NCI-H1417 (cell line): ENCODE data around the gene OSBPL10.
"Not testable (repeated sequence)": the region's sequence is repeated elsewhere in the genome, so short reads cannot be mapped to it uniquely, and the experiment has no call there.

ENCODE experiments used
- DNase-seq, 3 experiments: peaks; one replicate each; lab custom pipeline; 2025; lab: John Stamatoyannopoulos, UW

The OSBPL10 gene, protein sequence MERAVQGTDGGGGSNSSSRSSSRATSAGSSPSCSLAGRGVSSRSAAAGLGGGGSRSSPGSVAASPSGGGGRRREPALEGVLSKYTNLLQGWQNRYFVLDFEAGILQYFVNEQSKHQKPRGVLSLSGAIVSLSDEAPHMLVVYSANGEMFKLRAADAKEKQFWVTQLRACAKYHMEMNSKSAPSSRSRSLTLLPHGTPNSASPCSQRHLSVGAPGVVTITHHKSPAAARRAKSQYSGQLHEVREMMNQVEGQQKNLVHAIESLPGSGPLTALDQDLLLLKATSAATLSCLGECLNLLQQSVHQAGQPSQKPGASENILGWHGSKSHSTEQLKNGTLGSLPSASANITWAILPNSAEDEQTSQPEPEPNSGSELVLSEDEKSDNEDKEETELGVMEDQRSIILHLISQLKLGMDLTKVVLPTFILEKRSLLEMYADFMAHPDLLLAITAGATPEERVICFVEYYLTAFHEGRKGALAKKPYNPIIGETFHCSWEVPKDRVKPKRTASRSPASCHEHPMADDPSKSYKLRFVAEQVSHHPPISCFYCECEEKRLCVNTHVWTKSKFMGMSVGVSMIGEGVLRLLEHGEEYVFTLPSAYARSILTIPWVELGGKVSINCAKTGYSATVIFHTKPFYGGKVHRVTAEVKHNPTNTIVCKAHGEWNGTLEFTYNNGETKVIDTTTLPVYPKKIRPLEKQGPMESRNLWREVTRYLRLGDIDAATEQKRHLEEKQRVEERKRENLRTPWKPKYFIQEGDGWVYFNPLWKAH

DNA sequence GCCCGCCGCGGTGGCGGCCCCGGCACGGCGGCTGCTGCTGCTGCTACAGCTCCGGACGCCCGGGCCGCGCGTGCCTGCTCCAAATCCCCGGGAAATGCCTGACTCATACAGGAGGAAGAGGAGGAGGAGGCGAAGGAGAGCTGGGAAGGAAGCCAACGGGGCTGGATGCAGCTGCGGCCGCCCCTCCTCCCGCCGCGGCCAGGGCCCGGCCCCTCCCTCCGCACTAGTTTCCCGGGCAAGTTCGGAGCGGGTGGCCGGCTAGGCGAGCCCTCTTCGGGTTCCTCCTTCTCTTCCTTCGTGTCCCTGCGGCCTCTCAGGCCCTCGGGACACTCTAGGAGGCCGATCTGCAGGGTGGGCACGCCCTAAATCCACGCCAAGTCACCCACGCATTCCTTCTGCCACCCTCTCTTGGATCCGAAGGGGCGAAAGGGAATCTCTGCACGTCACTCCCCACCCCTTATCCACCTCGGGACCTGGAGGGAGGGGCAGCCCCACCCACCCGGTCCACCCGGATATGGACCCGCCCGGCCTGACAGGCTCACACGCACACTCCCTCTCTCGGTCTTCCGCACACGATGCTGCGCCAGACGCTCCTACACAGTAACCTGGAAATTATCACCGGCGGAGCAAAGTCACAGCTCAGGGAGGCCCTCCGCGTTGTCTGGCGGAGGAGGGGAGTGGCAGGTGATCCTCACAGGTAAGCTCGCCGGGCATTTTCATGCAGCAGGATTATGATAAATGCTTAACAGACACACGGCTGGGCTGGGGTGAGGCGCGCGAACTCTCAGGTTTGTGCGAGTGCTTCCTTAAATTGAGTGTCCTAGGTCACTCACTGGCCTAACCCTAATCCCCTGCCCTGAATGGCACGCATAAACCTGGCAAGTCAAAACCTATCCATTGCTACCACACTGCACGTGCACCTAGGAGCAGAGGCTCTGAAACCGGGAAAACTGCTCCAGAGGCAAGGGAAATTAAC, at the start of gene OSBPL10, which contains the start of gene ZNF860:
TSS of gene OSBPL10 (minus strand) at position 57 of the 976 bp plus-strand sequence. CDS start 83 bp downstream, outside the sequence.
TSS of gene ZNF860 (plus strand) at position 545 of the 976 bp plus-strand sequence. CDS start 7,330 bp downstream, outside the sequence.
- peak; percentile 26 to 74 (median 74) for DNase-seq

DNA sequence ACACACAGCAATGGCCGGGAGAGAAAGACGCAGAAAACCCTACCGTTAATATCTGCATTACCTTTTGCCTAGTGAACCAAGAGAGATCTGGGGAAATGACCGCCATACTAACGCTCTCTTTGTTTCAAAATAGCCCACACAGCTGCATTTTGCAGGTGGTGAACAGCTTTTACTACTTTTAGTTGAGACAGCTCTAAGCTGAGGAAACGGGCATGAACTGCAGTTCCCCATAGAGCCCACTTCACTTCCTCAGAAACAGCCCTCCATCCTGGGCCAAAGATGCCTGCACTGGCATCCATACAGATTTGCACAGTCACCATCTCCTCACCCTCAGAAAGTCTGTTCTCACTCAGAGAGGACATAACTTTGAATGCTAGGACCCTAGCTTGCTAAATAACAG, 45.5 kb upstream of the OSBPL10 start:
- no peak for DNase-seq

DNA sequence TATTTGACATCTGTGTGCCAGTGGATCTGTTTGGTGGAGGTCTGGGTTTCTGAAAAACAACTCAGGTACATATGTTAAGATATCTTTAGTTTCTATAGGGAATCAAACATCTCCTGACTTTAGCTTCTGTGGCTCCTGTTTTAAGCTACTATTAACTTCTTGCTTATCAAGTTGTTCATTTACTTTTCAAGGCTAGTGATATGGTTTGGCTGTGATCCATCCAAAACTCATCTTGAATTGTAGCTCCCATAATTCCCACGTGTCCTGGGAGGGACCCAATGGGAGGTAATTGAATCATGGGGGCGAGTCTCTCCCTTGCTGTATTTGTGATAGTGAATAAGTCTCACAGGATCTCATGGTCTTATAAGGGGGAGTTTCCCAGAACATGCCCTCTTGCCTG, 41.9 kb upstream of the OSBPL10 start:
- DNase-seq = no peak

DNA sequence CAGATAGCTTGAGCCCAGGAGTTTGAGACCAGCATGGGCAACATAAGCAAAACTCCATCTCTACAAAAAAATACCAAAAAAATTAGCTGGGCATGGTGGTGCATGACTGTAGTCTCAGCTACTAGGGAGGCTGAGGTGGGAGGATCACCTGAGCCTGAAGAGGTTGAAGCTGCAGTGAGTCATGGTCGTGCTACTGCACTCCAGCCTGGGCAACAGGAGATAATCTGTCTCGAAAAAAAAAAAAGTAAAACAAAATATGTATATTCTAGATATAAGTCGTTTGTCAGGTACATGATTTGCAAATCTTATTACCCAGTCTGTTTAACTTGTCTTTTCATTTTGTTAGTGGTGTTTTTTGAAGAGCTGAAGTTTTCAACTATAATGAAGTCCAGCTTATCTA, 40.7 kb upstream of the OSBPL10 start:
- no peak for DNase-seq

DNA sequence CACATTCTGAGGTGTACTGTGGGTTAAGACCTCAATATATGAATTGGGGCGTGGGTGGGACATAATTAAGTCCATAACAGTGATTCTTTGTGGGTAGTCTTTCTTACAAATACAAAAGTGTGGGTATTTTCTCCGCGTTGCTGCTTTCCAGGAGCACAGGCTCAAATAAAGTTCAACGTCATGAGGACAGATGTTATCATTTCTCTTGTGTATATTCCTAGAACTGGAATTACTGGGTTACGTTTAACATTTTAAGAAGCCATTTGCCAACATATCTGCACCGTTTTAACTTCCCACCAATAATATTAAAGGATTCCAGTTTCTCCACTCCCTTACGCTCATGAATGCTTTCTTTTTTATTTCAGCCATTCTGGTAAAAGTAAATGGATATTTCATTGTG, 40.1 kb upstream of the OSBPL10 start:
- no peak for DNase-seq

DNA sequence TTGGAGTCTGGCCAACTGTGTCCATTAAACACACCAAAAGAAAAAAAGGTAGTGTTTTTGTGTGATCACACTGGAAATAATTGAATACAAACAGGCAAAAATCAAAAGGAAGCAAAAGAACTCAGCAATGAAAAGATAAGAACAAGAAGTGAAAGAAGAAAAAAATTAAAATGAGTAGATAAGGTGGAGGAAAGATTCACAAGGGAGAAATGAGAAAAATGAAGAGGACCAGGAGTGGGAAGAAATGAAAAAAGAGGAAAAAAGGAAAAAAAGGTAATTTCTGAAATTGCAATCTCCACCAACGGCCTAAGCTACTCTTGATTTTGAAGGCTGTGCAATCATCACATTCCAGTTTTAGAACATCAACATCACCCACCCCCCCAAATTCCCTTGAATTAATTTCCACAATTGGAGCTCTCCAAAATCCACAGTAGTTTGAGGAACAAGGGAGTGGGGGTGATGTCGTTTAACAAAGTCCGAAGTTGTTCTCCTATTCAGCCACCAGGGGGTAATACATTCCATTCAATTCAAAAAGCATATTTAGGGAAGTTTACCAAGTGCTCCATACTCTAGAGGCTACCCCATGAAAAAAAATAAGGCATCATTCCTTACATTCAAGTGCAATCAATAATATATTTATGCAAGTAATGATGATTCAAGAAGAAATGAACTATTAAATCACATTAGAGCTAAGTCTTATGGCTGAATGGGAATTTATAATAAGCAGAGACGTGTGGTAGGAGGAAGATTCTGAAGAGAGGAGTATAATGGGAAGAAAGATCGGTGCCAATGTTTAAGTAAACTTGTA, 37.9 kb upstream of the OSBPL10 start:
- DNase-seq = peak in 2 of 3 experiments; percentile 1 to 37

DNA sequence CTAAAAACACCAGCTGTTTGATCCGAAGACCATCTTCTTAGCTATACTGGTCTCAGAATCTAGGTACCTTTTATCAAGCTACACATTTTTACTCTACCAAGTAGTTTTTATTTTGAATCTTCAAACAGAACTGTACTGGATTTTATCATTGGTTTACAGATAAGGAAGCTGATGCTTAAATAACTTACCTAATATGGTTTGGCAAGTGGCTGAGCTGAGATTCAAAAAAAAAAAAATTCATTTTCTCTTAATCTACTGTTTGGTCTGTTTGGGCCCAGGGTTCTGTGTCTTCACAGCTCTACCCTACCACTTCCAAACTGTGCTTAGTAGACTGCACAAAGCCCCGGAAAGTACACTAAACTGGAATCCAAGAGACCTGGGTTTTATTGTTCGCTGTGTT, 36.2 kb upstream of the OSBPL10 start:
- no peak for DNase-seq

DNA sequence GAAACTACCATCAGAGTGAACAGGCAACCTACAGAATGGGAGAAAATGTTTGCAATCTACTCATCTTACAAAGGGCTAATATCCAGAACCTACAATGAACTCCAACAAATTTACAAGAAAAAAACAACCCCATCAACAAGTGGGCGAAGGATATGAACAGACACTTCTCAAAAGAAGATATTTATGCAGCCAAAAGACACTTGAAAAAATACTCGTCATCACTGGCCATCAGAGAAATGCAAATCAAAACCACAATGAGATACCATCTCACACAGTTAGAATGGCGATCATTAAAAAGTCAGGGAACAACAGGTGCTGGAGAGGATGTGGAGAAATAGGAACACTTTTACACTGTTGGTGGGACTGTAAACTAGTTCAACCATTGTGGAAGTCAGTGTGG, 34.6 kb upstream of the OSBPL10 start:
- DNase-seq = not testable (repeated sequence)

DNA sequence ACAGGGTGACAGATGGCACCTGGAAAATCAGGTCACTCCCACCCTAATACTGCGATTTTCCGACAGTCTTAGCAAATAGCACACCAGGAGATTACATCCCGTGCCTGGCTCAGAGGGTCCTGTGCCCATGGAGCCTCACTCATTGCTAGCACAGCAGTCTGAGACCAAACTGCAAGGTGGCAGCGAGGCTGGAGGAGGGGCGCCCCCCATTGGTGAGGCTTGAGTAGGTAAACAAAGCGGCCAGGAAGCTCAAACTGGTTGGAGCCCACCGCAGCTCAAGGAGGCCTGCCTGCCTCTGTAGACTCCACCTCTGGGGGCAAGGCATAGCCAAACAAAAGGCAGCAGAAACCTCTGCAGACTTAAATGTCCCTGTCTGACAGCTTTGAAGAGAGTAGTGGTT, 29.6 kb upstream of the OSBPL10 start:
- not testable (repeated sequence) for DNase-seq

DNA sequence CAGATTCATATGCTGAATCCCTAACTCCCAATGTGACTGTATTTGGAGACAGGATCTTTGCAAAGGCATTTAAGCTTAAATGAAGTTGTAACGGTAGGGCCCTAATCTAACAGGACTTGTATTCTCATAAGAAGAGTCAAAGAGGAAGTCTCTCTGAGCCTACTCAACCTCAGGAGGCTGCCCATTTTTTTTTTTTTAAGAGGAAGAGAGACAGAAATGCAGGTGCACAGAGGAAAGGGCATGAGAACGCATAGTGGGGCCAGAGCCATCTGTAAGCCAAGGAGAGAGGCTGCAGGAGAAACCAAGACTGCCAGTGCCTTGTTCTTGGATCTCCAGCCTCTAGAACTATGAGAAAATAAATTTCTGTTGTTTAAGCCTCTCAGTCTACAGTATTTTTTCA, 28.9 kb upstream of the OSBPL10 start:
- DNase-seq = no peak

DNA sequence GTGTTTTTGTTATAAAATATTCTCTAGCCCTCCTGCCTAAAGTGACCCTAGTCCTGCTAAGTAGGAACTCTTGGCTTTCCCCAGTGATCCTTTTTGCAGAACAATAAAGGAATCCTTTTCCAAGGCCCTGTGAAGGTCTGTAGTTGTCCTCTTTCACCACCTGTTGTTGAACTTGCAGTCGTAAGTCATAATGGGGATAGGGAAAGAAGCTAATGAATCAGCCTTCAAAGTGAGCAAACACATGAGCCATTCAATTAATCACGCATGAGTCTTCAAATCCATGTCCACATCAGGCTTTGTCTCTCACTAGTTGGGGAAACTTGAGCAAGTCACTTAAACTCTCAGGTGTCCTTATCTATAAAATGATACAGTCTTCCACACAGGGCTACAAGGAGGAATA, 28.0 kb upstream of the OSBPL10 start:
- peak in 1 of 3 experiments; percentile 3 for DNase-seq

DNA sequence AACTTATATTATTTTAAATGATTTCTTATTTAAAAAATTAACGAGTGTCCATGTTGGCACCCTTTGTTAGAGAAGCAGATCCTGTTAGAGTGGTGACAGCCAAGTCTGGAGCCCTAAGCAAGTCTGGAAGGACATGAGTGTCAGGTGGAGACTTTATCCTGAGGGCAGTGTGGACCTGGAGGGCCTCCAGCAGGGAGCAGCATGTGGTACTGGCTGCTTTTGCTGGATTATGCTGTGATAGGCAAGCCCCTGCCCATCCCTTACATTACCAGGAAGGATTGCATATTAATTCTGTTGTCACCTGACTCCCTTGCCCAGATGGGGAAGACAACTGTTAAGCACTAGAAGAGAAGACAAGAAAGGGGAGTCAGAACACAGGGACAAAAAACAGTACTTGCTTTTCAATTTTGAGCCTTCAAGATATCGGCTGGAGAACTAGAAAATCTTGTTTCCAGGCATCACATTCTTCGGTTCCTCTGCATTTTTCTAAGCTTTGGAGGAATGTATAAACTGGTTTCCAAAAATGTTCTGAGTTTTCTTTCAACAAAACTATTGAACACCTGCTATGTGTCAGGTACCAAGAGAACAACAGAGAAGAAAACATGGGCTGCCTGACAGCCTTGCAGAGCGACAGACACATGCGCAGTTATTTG, 23.2 kb upstream of the OSBPL10 start:
- peak in 2 of 3 experiments; percentile 1 to 11 for DNase-seq

DNA sequence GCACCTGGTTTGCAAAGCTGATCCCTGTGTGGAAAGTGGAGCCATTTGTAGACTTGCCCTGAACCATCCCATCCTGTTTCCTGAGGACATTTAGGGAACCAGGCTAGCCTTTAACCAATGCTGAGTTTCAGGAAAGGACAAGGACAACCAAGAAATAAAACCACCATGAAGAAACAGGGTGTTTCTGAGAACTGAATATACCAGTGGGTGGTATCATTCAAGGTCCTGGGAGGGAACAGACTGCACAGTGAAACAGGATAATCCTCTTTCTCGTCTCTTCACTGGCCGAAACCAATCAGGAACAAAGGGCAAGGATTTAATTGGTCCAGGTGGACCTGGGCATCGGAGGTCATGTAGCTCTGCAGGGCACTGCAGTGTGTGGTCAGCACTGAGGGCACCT, 22.3 kb upstream of the OSBPL10 start:
- DNase-seq = no peak

DNA sequence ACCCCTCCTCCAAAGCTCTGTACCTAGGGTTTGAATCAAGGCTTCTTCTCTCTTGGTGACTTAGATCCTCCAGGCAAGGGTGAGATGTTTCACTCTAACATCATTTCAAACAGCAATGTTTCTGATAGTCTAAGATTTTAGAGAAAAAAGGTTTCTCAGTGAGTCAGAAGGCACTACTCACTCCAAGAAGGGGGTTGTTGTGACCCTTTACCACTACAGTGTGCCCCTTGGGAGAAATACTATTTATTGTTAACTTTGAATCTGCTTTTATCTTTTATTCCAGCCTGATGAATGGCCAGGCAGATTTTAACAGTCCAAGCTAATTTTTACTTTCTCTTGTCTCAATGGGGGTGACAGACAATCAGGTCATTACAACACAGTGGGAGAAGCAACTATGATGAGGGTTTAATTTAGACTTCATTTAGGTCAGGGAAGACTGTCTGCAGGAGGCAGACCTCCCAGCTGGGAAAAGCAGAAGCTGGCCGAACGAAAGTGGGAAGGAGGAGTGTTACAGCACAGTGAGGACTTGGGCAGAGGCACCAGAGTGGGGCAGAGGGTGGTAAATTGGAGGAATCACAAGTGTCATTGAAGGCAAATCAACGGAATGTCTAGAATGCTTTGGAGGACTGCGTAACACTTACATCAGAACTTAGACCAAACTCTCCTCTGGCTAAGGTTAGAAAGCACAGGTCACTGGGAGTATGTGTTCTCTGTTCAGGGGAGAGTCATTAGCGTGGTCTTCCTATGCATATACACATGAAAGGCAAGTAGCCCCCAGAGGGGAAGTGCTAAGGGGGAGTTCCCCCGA, 21.7 kb upstream of the OSBPL10 start:
- no peak for DNase-seq

DNA sequence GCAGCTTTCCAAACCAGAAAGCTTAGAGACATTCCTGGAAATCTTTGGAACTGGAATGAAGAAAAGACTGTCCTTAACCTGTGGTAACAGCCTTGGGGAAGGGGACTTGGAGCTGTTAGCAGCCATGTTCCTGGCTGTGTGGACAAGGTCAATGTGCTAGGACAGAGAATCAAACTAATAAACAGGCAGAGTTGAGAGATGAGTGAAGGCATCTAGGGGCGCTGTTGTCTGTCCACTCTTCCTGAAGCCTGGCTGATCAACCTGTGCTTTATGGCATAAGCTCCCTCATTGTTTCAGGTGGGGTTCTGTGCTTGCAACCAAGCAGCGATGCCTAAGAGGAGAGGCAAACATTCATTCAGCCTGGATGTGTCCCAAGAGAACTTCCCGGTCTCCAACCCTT, 19.8 kb upstream of the OSBPL10 start:
- DNase-seq = no peak

DNA sequence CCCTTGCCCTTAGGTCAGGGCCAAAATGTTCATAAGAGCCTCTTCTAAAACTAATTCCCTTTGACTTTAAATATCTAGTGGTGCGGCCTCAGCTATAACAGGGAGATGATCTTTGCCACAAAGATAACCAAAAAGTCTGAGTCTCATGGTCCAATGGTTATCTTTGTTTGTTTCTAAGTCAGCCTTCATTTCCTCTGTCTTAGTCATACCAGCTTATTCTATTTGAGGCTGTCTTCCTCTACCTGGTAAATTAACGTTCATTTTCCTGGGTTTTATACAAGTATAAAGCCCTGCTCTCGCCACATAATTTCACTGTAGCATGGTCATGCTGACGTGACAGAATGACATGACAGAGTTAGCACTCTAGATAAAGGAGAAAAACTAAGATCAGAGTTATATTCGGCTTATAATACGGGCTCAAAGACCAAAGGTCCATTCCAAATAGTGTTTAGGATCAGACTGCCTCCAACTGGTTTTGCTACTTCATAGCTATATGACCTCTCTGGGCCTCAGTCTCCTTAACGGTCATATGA, 18.9 kb upstream of the OSBPL10 start:
- DNase-seq = no peak

DNA sequence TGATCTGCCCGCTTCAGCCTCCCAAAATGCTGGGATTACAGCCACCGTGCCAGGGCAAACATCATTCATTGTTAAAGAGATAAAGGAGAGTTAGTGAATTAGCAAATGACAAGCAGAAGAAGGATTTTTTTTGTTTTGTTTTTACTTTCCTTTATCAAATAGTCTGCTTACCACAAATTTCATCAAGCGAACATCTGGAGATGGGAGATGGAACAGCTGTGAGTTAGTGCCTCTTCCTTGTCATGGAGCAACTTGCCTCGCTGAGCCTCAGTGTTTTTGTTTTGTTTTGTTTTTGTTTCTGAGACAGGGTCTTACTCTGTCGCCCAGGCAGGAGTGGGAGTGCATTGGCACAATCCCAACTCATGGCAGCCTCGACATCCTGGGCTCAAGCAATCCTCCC, 16.4 kb upstream of the OSBPL10 start:
- DNase-seq = no peak

DNA sequence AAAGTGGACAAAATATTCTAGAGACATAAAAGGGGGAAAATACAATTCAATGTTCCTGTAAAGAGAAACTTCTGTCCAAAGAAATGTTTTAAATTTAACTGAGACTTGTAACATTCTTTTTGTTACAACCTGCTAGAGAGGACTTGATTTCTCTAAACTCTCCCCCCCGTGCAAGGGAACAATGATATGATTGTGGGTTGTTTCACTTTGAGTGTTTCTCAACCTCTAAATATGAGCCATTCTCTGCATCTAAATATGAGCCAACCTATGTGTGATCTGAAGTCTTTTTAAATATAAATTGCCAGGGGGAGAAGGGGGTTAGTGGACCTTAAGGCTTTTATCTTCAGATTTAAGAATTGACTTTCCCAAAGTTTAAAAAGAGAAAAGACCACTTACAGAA, 15.1 kb upstream of the OSBPL10 start:
- DNase-seq = no peak

DNA sequence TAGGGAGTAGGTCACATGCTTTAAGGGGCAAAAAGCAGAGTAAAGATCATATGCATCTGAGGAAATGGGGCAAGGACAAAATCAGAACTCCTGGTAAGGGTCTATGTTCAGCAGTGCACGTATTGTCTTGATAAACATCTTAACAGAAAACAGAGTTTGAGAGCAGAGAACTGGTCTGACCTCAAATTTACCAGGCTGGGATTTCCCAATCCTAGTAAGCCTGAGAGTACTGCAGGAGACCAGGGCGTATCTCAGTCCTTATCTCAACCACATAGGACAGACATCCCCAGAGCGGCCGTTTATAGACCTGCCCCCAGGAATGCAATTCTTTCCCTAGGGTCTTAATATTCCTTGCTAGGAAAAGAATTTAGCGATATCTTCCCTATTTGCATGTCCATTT, 14.0 kb upstream of the OSBPL10 start:
- DNase-seq = not testable (repeated sequence)
